Stomach (tissue), 9 donors: ENCODE data around the gene IFNLR1. TPM values are rescaled to one million over a fixed set of nuclear protein-coding genes. Genes with fewer than 3 reads are reported as not detected.

Experiments
- DNase-seq, 2 donors: peaks; one replicate each; pipeline versions ENCODE4 v3.0.0 to v3.0.0-alpha.2; 2013 to 2019
- H3K27ac ChIP-seq, 5 donors: fragments of 200-600 bp in 4 of 5; sonication (generic) in 4 of 5; one replicate each; pipeline ENCODE4 v1.5.1; 2013 to 2019; ENCODE audit warnings: mild to moderate bottlenecking in 1 of 5, moderate library complexity in 1 of 5
- H3K27me3 ChIP-seq, 3 donors: fragments of 200-600 bp; sonication (generic); one replicate each; pipeline ENCODE4 v1.5.1; 2017 to 2019; ENCODE audit warnings: mixed run types in 1 of 3
- H3K36me3 ChIP-seq, 4 donors: fragments of 200-600 bp; sonication (generic); 1 replicate in 3 of 4; 2 replicates in 1 of 4; pipeline ENCODE4 v1.5.1; 2016 to 2019
- H3K4me1 ChIP-seq, 4 donors: fragments of 200-600 bp; sonication (generic); one replicate each; pipeline ENCODE4 v1.5.1; 2016 to 2019
- H3K4me3 ChIP-seq, 4 donors: fragments of 200-600 bp; sonication (generic) in 3 of 4; one replicate each; pipeline ENCODE4 v1.5.1; 2016 to 2019; ENCODE audit warnings: mild to moderate bottlenecking in 1 of 4
- H3K9me3 ChIP-seq, 4 donors: fragments of 200-600 bp; sonication (generic); one replicate each; pipeline ENCODE4 v1.5.1; 2016 to 2019
- CTCF ChIP-seq, 7 experiments: fragments of 450-650 bp in 4 of 7; fragments of 200-600 bp in 3 of 7; sonication (generic) in 3 of 7; IDR thresholded peaks; one replicate each; pipeline ENCODE4 v1.5.1; 2016 to 2019; ENCODE audit warnings: antibody characterized with exemption in 7 of 7, control low read depth in 2 of 7, mild to moderate bottlenecking in 1 of 7
- EP300 ChIP-seq: sonication (generic); formaldehyde crosslinking; IDR thresholded peaks from one replicate; pipeline ENCODE4 v1.6.1; 2017; ENCODE audit warnings: antibody characterized with exemption
- POLR2A ChIP-seq, 4 donors: fragments of 450-650 bp; IDR thresholded peaks; one replicate each; pipeline ENCODE4 v1.6.1; 2016; ENCODE audit warnings: antibody characterized with exemption in 4 of 4, control low read depth in 2 of 4, mild to moderate bottlenecking in 1 of 4, moderate library complexity in 1 of 4
- POLR2AphosphoS5 ChIP-seq, 3 donors: sonication (generic); formaldehyde crosslinking; IDR thresholded peaks; one replicate each; pipeline ENCODE4 v1.6.1; 2016; ENCODE audit warnings: antibody characterized with exemption in 3 of 3
- WGBS, 5 donors: extraction: QIAGEN DNeasy Blood & Tissue Kit in 3 of 5; methylation state at CpG; one replicate each; pipeline versions ENCODE4 v1.1.5 to v1.1.7; 2013 to 2018; 5-methylcytosine and 5-hydroxymethylcytosine counted together
- intact Hi-C: fragments of 100-400 bp; cut with DNase I; formaldehyde crosslinking; loops from one replicate; pipeline ENCODE4 v1.15.1; 2023; ENCODE audit warnings: low total_unique reads
- polyA plus RNA-seq, 3 donors: library from polyadenylated mRNA; stranded (reverse); fragments of 200-250 nt; gene quantifications; one replicate each; pipeline ENCODE4 v1.2.3, GENCODE V29; 2013
- total RNA-seq, 5 donors: library from RNA; depleted of rRNA; stranded (reverse); fragments of >200 nt; gene quantifications; one replicate each; pipeline versions ENCODE4 v1.1.0 to v1.2.3, GENCODE V29; 2014 to 2016
- donor health status: healthy with polysubstance abuse.
- donor health status: Bipolar disorder and iron deficiency.
- donor health status: healthy.

Gene IFNLR1
- total and polyA plus RNA-seq, 8 donors = 0.31 to 6.1 (median 1.1) TPM; not detected in 1

GRCh38 chr1:24224086-24224485, 37.0 kb upstream of the IFNLR1 start:
- Histone ChIP-seq H3K4me1 (no peaks in the 10 kb centered on the region), H3K36me3 (no peaks in the 10 kb centered on the region), H3K27me3 (peaks cover 0 to 31% (median 0%) of the 10 kb centered on the region in 3 donors), H3K9me3 (no peaks in the 10 kb centered on the region), H3K4me3 (no peak overlapping the region), H3K27ac (no peak overlapping the region)
- no peak for TF ChIP-seq EP300
- no peak for TF ChIP-seq CTCF (IDR thresholded peaks at IDR 0.05)
- TF ChIP-seq POLR2A (IDR thresholded peaks at IDR 0.05) = no peak
- TF ChIP-seq POLR2AphosphoS5 (IDR thresholded peaks at IDR 0.05) = no peak
- intact Hi-C loops = no loop called here
- no peak for DNase-seq
- WGBS, 5 donors = 78 to 100% (median 92%) methylated on average over 1 to 2 of the region's 2 CpGs

GRCh38 chr1:24222793-24223192, 35.7 kb upstream of the IFNLR1 start:
- no peak for TF ChIP-seq CTCF (IDR thresholded peaks at IDR 0.05)
- no peak for TF ChIP-seq POLR2AphosphoS5 (IDR thresholded peaks at IDR 0.05)
- TF ChIP-seq POLR2A (IDR thresholded peaks at IDR 0.05) = no peak
- 21 to 70% (median 26%) methylated on average over 1 of the region's 1 CpG for WGBS, 5 donors
- peak in 1 of 2 donors; percentile 51 for DNase-seq
- no peak overlapping the region for H3K27ac ChIP-seq
- H3K9me3 ChIP-seq = no peaks in the 10 kb centered on the region
- no peaks in the 10 kb centered on the region for H3K4me1 ChIP-seq
- intact Hi-C loops = no loop called here
- no peak overlapping the region for H3K4me3 ChIP-seq
- H3K27me3 ChIP-seq = peaks cover 0 to 32% (median 0%) of the 10 kb centered on the region in 3 donors
- H3K36me3 ChIP-seq = no peaks in the 10 kb centered on the region

DNA sequence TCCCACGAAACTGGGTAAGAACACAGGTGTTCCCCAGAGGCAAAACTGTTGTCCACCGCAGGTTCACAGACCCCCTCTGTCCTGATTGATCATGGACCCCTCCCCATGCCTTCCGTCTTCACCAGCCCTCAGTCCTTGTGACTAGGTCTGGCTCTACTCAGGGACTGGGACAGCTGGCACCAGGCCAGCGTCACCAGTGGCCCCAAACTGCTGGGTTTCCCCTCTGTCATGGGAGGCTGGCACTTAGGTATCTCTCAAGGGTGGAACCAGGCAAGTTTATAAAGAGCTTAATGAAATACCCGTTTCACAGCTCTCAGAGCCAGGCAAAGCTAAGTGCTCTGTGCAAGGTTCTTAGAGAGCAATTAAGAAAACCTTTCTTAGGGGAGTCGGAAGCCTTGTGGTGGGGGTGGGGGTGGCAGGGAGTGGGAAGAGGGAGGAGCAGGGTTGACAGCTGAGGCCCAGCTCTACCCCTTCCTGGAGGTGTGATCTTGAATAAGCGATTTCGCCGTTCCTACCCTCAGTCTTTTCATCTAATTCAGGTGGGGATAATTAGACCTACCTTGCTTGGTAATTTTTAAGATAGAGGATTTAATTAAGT, 35.0 kb upstream of the IFNLR1 start:
- Histone ChIP-seq H3K9me3 (no peaks in the 10 kb centered on the region), H3K36me3 (no peaks in the 10 kb centered on the region), H3K27ac (no peak overlapping the region), H3K27me3 (peaks cover 0 to 39% (median 0%) of the 10 kb centered on the region in 3 donors), H3K4me3 (no peak overlapping the region), H3K4me1 (no peaks in the 10 kb centered on the region)
- intact Hi-C loops = no loop called here
- DNase-seq = no peak
- no peak for TF ChIP-seq EP300
- TF ChIP-seq CTCF (IDR thresholded peaks at IDR 0.05) = no peak
- no peak for TF ChIP-seq POLR2AphosphoS5 (IDR thresholded peaks at IDR 0.05)
- TF ChIP-seq POLR2A (IDR thresholded peaks at IDR 0.05) = no peak
- WGBS, 5 donors = 57 to 65% (median 62%) methylated on average over 7 to 9 of the region's 9 CpGs

- Histone ChIP-seq H3K27ac (no peak overlapping the region), H3K9me3 (no peaks in the 10 kb centered on the region), H3K36me3 (no peaks in the 10 kb centered on the region), H3K4me3 (no peak overlapping the region), H3K4me1 (peaks cover 0 to 6% (median 5%) of the 10 kb centered on the region in 4 donors), H3K27me3 (peaks cover 0 to 48% (median 7%) of the 10 kb centered on the region in 3 donors)
- intact Hi-C loops = no loop called here
- WGBS, 5 donors = 54 to 86% (median 61%) methylated on average over 2 of the region's 2 CpGs
- no peak for DNase-seq
- TF ChIP-seq CTCF (IDR thresholded peaks at IDR 0.05) (no peak), POLR2A (IDR thresholded peaks at IDR 0.05) (no peak), EP300 (no peak), POLR2AphosphoS5 (IDR thresholded peaks at IDR 0.05) (no peak)
Measured at GRCh38 chr1:24221246-24221645, 34.2 kb upstream of the IFNLR1 start.
